HepG2 (cell line): ENCODE results near the gene TIMM13. TPM values are rescaled to one million over a fixed set of nuclear protein-coding genes. Genes with fewer than 3 reads are reported as not detected.

Experiments
- CREM ChIP-seq, 2 experiments: sonication (generic) in 1 of 2; formaldehyde crosslinking in 1 of 2; IDR thresholded peaks; 2 replicates each; pipeline versions ENCODE4 v1.4.0 to v1.6.1; 2016 to 2020; ENCODE audit warnings: antibody characterized with exemption in 1 of 2, mild to moderate bottlenecking in 1 of 2, missing genetic modification reagents in 1 of 2
- NPAS2 ChIP-seq: sonication (generic); formaldehyde crosslinking; IDR thresholded peaks from 2 replicates; pipeline ENCODE4 v1.8.0; 2022; ENCODE audit warnings: mild to moderate bottlenecking, missing genetic modification reagents, borderline replicate concordance
- SALL2 ChIP-seq: sonication (generic); formaldehyde crosslinking; IDR thresholded peaks from 2 replicates; pipeline ENCODE4 v1.8.1; 2023; ENCODE audit warnings: mild to moderate bottlenecking, missing genetic modification reagents, inconsistent platforms
- ZSCAN20 ChIP-seq: sonication (generic); formaldehyde crosslinking; IDR thresholded peaks from 2 replicates; pipeline ENCODE4 v1.4.0; 2020; ENCODE audit warnings: missing genetic modification reagents, mild to moderate bottlenecking, borderline replicate concordance
- polyA plus RNA-seq, 8 experiments: library from polyadenylated mRNA; depleted of rRNA in 3 of 8; stranded (reverse) in 7 of 8; unstranded in 1 of 8; fragments of >200 nt; fragmentation: Illumina TruSeq in 4 of 8; extraction: Trizol in 4 of 8; gene quantifications; 2 replicates each; pipeline versions ENCODE4 v1.2.1 to v1.2.3, GENCODE V29; 2011 to 2016; ENCODE audit warnings: low read depth in 4 of 8, missing spikeins in 1 of 8, mixed read lengths in 1 of 8; ENCODE audit not compliant: insufficient read depth in 1 of 8
- total RNA-seq, 5 experiments: library from RNA; depleted of rRNA; stranded (reverse); fragments of >200 nt; fragmentation: Illumina TruSeq; extraction: Trizol; gene quantifications; 2 replicates each; pipeline ENCODE4 v1.2.3, GENCODE V29; 2016; ENCODE audit warnings: low read depth in 1 of 5
- TF ChIP-seq, protein P1 (sequence below), 2 experiments: fragments of 450-650 bp in 1 of 2; sonication (generic) in 1 of 2; formaldehyde crosslinking in 1 of 2; IDR thresholded peaks; 2 replicates each; pipeline versions ENCODE4 v1.6.1 to v1.8.0; 2016 to 2022; ENCODE audit warnings: antibody characterized with exemption in 1 of 2, mild to moderate bottlenecking in 1 of 2, missing genetic modification reagents in 1 of 2
- TF ChIP-seq, protein P2 (sequence below): fragments of 450-650 bp; IDR thresholded peaks from 2 replicates; pipeline ENCODE4 v1.6.1; 2017

Gene TIMM13
- total and polyA plus RNA-seq, 2 of the 13 experiments (the other 11 are each of a cell fraction or from before 2014, with no cell fraction given): 48.4 to 108 TPM

DNA sequence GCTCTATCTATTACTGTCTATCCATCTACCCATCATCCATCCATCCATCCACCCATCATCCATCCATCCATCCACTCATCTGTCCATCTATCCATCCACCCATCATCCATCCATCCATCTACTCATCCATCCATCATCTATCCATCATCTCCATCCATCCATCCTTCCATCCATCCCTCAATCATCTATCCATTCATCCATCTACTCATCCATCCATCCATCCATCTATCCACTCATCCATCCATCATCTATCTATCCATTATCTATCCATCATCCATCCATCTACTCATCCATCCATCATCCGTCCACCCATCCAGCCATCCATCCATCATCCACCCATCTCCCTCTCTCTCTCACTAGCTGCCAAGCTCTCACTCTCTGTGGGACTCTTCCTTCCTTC, 13.1 kb upstream of the TIMM13 start (continued):
- TF ChIP-seq, protein P1, sequence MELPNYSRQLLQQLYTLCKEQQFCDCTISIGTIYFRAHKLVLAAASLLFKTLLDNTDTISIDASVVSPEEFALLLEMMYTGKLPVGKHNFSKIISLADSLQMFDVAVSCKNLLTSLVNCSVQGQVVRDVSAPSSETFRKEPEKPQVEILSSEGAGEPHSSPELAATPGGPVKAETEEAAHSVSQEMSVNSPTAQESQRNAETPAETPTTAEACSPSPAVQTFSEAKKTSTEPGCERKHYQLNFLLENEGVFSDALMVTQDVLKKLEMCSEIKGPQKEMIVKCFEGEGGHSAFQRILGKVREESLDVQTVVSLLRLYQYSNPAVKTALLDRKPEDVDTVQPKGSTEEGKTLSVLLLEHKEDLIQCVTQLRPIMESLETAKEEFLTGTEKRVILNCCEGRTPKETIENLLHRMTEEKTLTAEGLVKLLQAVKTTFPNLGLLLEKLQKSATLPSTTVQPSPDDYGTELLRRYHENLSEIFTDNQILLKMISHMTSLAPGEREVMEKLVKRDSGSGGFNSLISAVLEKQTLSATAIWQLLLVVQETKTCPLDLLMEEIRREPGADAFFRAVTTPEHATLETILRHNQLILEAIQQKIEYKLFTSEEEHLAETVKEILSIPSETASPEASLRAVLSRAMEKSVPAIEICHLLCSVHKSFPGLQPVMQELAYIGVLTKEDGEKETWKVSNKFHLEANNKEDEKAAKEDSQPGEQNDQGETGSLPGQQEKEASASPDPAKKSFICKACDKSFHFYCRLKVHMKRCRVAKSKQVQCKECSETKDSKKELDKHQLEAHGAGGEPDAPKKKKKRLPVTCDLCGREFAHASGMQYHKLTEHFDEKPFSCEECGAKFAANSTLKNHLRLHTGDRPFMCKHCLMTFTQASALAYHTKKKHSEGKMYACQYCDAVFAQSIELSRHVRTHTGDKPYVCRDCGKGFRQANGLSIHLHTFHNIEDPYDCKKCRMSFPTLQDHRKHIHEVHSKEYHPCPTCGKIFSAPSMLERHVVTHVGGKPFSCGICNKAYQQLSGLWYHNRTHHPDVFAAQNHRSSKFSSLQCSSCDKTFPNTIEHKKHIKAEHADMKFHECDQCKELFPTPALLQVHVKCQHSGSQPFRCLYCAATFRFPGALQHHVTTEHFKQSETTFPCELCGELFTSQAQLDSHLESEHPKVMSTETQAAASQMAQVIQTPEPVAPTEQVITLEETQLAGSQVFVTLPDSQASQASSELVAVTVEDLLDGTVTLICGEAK (IDR thresholded peaks at IDR 0.05): 0 out of 2 replicates have a peak, but pooled peaks have one; percentile 8
- TF ChIP-seq, protein P1 (CRISPR knock-in tag; IDR thresholded peaks at IDR 0.05): no peak
- TF ChIP-seq ZSCAN20 (CRISPR knock-in tag) (no peak), NPAS2 (CRISPR knock-in tag) (no peak), SALL2 (CRISPR knock-in tag) (no peak), CREM (IDR thresholded peaks at IDR 0.05) (no peak), CREM (CRISPR knock-in tag; IDR thresholded peaks at IDR 0.05) (no peak)
- TF ChIP-seq, protein P2, sequence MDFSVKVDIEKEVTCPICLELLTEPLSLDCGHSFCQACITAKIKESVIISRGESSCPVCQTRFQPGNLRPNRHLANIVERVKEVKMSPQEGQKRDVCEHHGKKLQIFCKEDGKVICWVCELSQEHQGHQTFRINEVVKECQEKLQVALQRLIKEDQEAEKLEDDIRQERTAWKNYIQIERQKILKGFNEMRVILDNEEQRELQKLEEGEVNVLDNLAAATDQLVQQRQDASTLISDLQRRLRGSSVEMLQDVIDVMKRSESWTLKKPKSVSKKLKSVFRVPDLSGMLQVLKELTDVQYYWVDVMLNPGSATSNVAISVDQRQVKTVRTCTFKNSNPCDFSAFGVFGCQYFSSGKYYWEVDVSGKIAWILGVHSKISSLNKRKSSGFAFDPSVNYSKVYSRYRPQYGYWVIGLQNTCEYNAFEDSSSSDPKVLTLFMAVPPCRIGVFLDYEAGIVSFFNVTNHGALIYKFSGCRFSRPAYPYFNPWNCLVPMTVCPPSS: 0 out of 2 replicates have a peak, but pooled peaks have one; percentile 37
- TF ChIP-seq, all 625 proteins: peak for 4
